HG03095 (cell line): Measurements from ENCODE around the gene GRIP2.

ENCODE experiments used
- ATAC-seq: cut with Tn5 transposase; IDR thresholded peaks from one replicate; pipeline ENCODE4 v1.9.1; 2021; ENCODE audit warnings: moderate library complexity; ENCODE audit not compliant: unreplicated experiment

The GRIP2 gene

DNA sequence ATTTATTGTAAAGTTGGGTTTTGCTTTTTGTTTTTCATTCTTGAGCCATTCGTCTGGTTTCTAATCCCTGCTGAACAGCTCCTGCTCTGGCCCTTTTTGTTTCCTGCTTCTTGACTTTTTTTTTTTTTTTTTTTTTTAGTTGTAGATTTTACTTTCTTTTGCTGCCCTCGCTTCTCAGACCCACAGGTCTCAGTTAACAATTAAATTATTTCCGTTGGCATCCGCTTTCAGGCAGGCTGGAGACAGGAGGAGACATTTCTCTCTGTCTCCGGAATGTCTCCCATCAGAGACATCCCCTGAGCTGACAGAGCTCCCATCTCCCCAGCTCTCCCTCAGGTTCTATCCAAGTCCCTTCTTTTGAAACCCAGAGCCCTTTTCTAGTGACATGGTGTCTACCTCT, 69.1 kb downstream of the GRIP2 start:
- ATAC-seq = no peak

- no peak for ATAC-seq
Measured at GRCh38 chr3:14470461-14470860, 69.7 kb downstream of the GRIP2 start.

DNA sequence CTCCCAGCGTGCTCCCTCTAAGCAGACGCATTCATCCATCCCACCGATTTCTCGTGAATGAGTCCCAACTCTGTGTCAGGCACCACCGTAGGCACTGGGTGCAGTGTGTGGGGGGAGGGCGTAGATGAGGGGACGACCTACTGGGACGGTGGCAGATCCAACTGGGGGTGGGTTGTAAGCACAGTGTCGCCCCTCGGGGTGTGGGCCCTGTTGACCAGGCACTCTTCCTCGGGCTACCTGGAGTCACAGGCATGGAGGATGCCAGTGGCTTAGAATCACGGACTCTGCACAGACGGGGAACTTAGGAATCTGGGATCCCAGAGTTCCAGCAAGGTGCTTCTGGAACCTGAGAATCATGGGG, 71.5 kb downstream of the GRIP2 start:
- no peak for ATAC-seq

GRCh38 chr3:14467814-14468620, 72.1 kb downstream of the GRIP2 start:
- ATAC-seq = no peak

DNA sequence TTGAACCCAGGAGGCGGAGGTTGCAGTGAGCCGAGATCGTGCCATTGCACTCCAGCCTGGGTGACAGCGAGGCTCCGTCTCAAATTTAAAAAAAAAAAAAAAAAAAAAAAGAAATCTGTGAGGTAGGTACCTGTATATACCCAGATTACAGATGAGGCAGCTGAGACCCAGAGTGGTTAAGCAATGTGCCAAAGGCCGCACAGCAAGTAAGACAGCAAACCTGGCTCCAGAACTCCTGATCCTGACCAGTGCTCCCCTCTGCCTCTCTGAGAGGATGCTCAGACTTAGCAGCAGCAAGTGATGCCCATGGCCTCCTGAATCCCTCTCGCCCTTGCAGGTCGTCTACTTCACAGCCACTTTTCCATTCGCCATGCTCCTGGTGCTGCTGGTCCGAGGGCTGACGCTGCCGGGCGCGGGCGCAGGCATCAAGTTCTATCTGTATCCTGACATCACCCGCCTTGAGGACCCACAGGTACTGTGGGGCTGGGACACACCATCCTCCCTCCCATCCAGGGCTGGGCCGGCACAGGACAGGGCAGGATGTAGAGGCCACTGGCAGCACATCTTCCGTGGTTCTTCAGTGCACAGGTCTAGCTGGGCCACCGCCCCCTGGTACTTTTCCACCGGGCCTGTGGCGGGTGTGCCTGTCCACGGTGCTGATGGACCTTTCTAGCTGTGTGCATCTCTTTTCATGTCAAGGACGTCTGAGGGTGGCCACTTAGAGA, 73.8 kb downstream of the GRIP2 start:
- no peak for ATAC-seq

GRCh38 chr3:14465425-14465824, 74.7 kb downstream of the GRIP2 start:
- no peak for ATAC-seq

DNA sequence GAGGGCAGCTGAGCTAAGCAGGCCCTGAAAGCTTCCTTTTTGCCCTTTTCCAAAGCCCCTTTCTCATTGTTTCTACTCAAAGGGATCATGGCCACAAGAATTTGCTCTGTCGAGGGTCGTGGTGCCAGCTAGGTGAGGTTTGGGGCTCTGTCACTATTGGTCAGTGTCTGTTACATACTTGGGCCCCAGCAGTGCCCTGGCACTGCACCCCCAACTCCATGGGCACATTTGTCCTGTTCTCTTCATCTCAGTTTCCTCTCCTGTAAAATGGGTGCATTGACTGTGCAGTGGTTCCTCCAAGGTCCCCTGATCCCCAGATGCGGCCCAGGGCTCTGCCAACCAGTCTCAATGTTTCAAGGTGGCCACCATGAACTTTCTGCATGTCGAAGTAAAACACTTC, 75.6 kb downstream of the GRIP2 start:
- no peak for ATAC-seq

GRCh38 chr3:14464141-14464465, 76.0 kb downstream of the GRIP2 start:
- no peak for ATAC-seq

DNA sequence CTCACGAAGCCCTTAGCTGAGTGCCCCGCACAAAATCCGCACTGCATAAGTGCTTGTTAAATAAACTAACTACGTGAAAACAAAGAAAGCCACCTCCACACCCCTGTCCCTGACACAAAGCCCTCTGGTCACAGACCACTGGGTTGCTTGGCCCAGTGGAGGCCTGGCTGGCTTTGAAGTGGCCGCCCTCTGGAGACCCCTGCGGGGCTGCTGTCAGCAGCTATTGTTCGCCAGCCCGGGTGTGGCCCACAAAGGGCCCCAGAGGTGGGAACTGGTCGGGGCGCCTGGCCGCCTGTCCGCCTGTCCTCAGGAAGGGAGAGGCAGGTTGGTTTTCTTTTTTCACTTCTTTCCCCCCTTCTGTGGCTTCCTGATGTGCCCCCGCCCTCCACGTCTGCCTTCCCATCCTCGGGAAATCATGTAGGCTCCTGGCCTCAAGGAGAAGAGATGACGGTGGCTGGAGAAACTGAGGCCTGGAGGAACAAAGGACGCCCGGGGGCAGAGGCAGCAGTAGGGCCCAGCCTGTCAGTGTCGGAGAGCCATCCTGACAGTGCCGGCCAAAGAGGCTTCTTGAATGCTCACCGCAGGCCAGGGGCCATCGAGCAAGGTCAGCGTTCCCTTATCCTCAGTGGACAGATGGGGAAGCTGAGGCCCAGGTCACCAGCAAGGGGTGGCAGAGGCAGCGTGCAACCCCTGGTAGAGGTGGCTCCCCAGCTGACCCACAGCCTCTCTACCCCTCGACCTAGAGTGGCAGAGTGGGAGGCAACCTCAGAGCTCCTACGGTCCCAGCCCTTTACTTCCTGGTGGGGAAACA, 76.6 kb downstream of the GRIP2 start:
- ATAC-seq = no peak

GRCh38 chr3:14462738-14463137, 77.4 kb downstream of the GRIP2 start:
- ATAC-seq = no peak

DNA sequence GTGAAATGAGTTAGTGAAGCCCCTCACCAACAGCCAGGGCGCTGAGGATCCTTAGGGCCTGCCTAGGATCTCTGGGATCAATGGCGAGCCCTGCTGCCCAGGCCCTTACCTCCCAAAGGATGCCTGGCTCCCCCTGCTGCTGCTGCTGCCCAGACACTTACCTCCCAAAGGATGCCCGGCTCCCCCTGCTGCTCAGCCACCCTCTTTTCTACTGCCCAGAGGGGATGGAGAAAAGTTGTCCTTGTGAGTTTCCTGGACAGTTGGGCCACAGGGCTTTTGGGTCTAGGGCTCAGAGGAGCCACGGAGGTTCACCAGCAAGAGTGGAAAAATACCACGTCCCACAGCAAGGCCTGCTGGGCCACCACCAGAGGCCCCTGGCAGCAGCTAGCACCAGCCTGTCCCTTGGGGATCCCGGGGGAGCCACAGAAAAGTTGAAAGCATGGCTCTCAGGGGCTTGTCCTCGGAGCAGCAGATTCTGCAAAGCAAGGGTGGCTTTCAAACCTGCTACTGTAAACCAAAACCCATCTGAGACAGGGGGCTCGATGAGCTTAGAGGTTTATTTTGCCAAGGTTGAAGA, 78.3 kb downstream of the GRIP2 start:
- ATAC-seq = no peak

DNA sequence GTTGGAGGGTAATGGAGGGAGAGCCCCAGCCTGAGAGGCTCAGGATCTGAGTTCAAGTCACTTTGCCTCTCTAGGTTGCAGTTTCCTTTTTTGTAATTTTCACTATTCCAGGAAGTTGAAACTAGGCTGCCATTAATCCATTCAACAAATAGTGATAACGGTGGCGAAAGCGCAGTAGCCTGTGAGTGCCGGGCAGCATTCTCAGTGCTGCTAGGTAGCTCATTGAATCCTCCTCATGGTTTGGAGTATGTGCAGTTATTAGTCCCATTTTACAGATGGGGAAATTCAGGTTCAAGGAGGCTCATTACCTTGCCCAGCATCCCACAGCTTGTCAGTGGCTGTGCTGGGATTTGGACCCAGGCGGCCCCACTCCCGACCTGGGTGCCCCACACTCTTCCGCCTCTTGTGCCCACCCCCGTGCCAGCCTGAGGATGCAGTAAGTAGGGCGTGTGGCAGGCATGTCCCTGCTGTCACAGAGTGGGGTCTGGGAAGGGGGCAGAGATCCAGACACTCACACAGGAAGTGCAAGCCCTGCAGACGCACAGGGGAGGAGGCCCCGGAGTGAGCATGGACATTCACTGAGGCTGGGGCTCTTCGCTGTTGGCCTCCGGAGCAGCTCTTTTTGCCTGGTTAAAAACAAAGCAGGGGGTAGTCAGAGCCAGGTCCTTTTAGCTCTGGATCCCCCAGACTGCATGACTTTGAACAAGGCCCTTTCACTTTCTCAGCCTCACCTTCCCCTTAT, 79.0 kb downstream of the GRIP2 start:
- ATAC-seq = no peak

DNA sequence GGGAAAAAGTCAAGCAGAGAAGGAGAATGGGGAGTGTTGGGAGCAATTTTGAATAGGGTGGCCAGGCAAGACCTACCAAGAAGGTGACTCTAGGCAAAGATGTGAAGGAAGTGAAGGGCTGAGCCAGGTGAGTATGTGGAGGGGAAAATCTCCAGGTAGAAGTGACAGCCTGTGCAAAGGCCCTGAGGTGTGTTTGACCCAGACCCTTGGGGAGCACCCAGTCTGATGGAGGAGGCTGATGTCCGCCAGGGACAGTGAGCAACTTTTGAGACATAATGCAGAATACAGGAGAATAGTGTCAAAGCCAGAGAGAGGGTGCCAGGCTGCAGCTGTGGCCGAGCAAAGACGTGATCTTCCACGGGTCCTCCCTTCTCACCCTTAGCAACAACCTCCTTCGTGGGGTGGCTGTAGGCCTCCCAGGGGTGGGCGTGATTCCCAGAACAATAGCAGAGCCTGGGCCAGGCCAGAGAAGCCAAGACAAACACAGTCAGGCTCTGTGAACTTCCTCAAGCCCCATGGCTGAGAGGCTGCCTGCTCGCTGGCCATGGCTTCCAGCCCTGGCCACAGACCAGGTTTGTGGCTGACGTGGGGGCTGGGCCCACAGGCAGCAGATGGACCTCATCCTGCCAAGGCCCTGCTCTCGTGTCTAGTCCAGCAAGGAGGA, 79.7 kb downstream of the GRIP2 start:
- ATAC-seq = no peak

DNA sequence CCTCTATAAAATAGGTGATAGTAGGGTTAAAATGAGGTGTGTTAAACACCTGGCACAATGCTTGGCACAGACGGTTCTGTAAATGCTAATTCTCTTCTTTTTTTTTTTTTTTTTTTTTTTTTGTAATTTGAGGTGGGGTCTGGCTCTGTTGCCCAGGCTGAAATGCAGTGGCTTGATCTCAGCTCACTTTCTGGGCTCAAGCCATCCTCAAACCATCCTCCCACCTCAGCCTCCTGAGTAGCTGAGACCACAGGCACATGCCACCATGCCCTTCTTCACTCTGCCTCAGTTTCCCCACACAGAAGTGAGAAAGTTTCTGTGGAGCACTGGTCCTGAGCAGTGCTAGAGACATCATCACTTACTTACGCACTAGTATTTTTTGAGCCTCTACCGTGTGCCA, 80.4 kb downstream of the GRIP2 start:
- ATAC-seq = no peak

GRCh38 chr3:14459384-14459783, 80.8 kb downstream of the GRIP2 start:
- ATAC-seq = no peak

GRCh38 chr3:14458434-14459275, 81.5 kb downstream of the GRIP2 start:
- ATAC-seq = no peak

DNA sequence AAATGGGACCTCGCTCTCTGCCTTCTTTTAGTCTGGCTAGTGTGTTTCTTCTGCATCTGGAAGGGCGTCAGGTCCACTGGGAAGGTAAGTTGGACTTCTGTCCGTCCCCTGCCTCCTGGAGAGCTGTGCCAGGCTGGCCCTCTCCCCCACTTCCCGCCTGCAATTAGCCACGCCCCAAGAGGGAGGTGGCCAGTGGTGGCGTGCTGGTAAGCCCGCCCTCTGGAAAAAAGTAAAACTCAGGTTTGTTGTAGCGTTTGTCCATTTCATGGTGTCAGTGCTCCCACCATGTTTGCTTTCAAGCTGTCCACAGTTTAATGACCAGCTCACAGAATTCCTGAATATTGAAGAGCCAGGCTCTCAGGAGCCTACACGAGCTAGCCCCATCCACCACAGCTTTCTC, 82.1 kb downstream of the GRIP2 start:
- ATAC-seq = no peak

- no peak for ATAC-seq
Measured at GRCh38 chr3:14457481-14457880, 82.7 kb downstream of the GRIP2 start.

DNA sequence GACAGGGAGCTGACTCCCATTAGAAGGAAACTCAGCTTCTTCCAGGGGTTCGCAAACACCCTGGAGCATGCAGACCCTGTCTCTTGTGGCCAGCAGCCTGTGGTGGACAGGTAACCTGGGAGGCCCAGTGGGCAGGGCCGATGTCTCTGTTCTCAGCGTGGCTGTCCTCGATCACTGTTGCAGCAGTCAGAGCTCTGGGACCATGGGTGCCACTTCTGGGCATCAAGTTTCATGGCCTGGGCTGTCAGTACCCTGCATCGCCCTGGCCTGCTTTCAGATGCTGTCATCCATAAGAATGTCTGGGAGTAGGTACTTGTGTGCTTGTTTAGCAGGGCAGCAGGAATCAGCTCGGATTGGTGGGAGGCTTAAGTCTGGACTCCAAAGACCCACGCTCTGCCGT, 83.3 kb downstream of the GRIP2 start:
- no peak for ATAC-seq
